H1 (cell line): ENCODE results near the gene RRN3. TPM values are rescaled to one million over a fixed set of nuclear protein-coding genes. Genes with fewer than 3 reads are reported as not detected.
"Not testable (repeated sequence)": the region's sequence is repeated elsewhere in the genome, so short reads cannot be mapped to it uniquely, and the experiment has no call there.

Experiments used
- CTCF ChIA-PET: fragments of 300-600 bp; sonication (Branson Sonifier 250); formaldehyde crosslinking; loops from one replicate; lab custom pipeline; 2021; ENCODE audit not compliant: partially characterized antibody; lab: Charles Lee
- POLR2A ChIA-PET: fragments of 300-600 bp; sonication (Branson Sonifier 250); formaldehyde crosslinking; loops from one replicate; lab custom pipeline; 2021; ENCODE audit warnings: inconsistent platforms; ENCODE audit not compliant: partially characterized antibody; lab: Charles Lee
- DNase-seq, 2 experiments: peaks; one replicate each; pipeline versions ENCODE4 v3.0.0 to v3.0.0-alpha.2; 2010 to 2022; ENCODE audit warnings: low spot score in 2 of 2, low read depth in 1 of 2, mixed read lengths in 1 of 2
- FAIRE-seq: peaks from 2 replicates; lab custom pipeline; 2011; peaks lifted over from hg19 to GRCh38; lab: Jason Lieb, UNC
- H2AFZ ChIP-seq: 2 replicates; pipeline ENCODE4 v1.8.1; 2012; ENCODE audit warnings: low read length, inconsistent platforms
- H2AK5ac ChIP-seq: 2 replicates; pipeline ENCODE4 v1.6.1; 2013; ENCODE audit warnings: low read depth, low read length
- H2BK120ac ChIP-seq: replicated peaks from 2 replicates; pipeline ENCODE3; 2013; ENCODE audit warnings: low read depth, low read length, inconsistent platforms
- H2BK12ac ChIP-seq: 2 replicates; pipeline ENCODE4 v1.6.1; 2013; ENCODE audit warnings: low read depth, low read length
- H2BK15ac ChIP-seq: 2 replicates; pipeline ENCODE4 v1.6.1; 2013; ENCODE audit warnings: low read length
- H2BK20ac ChIP-seq: 2 replicates; pipeline ENCODE4 v1.6.1; 2013; ENCODE audit warnings: low read length
- H2BK5ac ChIP-seq: 2 replicates; pipeline ENCODE4 v1.6.1; 2013; ENCODE audit warnings: low read depth, low read length
- H3K14ac ChIP-seq: 2 replicates; pipeline ENCODE4 v1.6.1; 2013; ENCODE audit warnings: inconsistent platforms; ENCODE audit not compliant: insufficient read length
- H3K18ac ChIP-seq: 2 replicates; pipeline ENCODE4 v1.6.1; 2013; ENCODE audit warnings: low read length; ENCODE audit errors: extremely low read depth
- H3K23ac ChIP-seq: 2 replicates; pipeline ENCODE4 v1.6.1; 2013; ENCODE audit warnings: inconsistent platforms; ENCODE audit not compliant: insufficient read length
- H3K23me2 ChIP-seq: 2 replicates; pipeline ENCODE4 v1.6.1; 2013; ENCODE audit warnings: low read depth, low read length
- H3K27ac ChIP-seq: 2 replicates; pipeline ENCODE4 v1.6.1; 2011; ENCODE audit warnings: low read depth, low read length, inconsistent platforms
- H3K27me3 ChIP-seq, 4 experiments: replicated peaks in 1 of 4; 1 replicate in 1 of 4; 2 replicates in 3 of 4; pipeline versions ENCODE4 v1.6.1 to v1.8.1; 2011 to 2013; ENCODE audit warnings: low read length in 3 of 4, mild to moderate bottlenecking in 3 of 4, inconsistent platforms in 2 of 4, mixed read lengths in 2 of 4, moderate library complexity in 1 of 4; ENCODE audit not compliant: control insufficient read depth in 3 of 4, insufficient read depth in 3 of 4; ENCODE audit errors: extremely low read depth in 1 of 4
- H3K36me3 ChIP-seq, 4 experiments: 2 replicates each; pipeline versions ENCODE4 v1.6.1 to v1.8.1; 2011 to 2013; ENCODE audit warnings: mild to moderate bottlenecking in 4 of 4, low read length in 3 of 4, moderate library complexity in 2 of 4, control low read depth in 1 of 4, inconsistent platforms in 1 of 4; ENCODE audit not compliant: insufficient read depth in 4 of 4, control insufficient read depth in 2 of 4
- H3K4ac ChIP-seq: replicated peaks from 2 replicates; pipeline ENCODE3; 2013; ENCODE audit warnings: low read length, low read depth, mixed read lengths, inconsistent platforms; ENCODE audit not compliant: insufficient read length
- H3K4me1 ChIP-seq, 4 experiments: replicated peaks in 1 of 4; 1 replicate in 1 of 4; 2 replicates in 3 of 4; pipeline versions ENCODE4 v1.6.1 to v1.8.1; 2011 to 2013; ENCODE audit warnings: low read length in 3 of 4, inconsistent platforms in 2 of 4, mixed read lengths in 1 of 4; ENCODE audit not compliant: insufficient read depth in 4 of 4, control insufficient read depth in 3 of 4
- H3K4me2 ChIP-seq, 2 experiments: 2 replicates each; pipeline versions ENCODE4 v1.6.1 to v1.8.1; 2011 to 2013; ENCODE audit warnings: low read depth in 2 of 2, low read length in 2 of 2, control low read depth in 1 of 2, inconsistent platforms in 1 of 2, mild to moderate bottlenecking in 1 of 2; ENCODE audit not compliant: insufficient read depth in 1 of 2
- H3K4me3 ChIP-seq, 4 experiments: fragments of 200-600, 300-600 bp in 1 of 4; sonication (generic), shearing (Covaris generic), sonication (Bioruptor Twin) in 1 of 4; 2 replicates each; pipeline versions ENCODE4 v1.5.1 to v1.8.1; 2011 to 2016; ENCODE audit warnings: low read length in 4 of 4, low read depth in 3 of 4, control low read depth in 2 of 4, inconsistent platforms in 2 of 4, mild to moderate bottlenecking in 2 of 4, mixed read lengths in 1 of 4, moderate library complexity in 1 of 4; ENCODE audit not compliant: insufficient read depth in 2 of 4; ENCODE audit errors: extremely low read depth in 1 of 4
- H3K56ac ChIP-seq: replicated peaks from 2 replicates; pipeline ENCODE3; 2013; ENCODE audit warnings: low read depth, mild to moderate bottlenecking, mixed read lengths, low read length, inconsistent platforms; ENCODE audit not compliant: insufficient read length
- H3K79me1 ChIP-seq: 2 replicates; pipeline ENCODE4 v1.6.1; 2013; ENCODE audit warnings: low read depth, low read length, control low read depth
- H3K79me2 ChIP-seq, 2 experiments: 2 replicates each; pipeline versions ENCODE4 v1.6.1 to v1.8.1; 2012 to 2013; ENCODE audit warnings: low read length in 2 of 2, mild to moderate bottlenecking in 2 of 2, inconsistent platforms in 1 of 2; ENCODE audit not compliant: insufficient read depth in 2 of 2, control insufficient read depth in 1 of 2
- H3K9ac ChIP-seq, 4 experiments: replicated peaks in 1 of 4; 1 replicate in 1 of 4; 2 replicates in 3 of 4; pipeline versions ENCODE4 v1.6.1 to v1.8.1; 2011 to 2013; ENCODE audit warnings: low read depth in 3 of 4, low read length in 3 of 4, control low read depth in 2 of 4, mild to moderate bottlenecking in 2 of 4, moderate library complexity in 2 of 4, inconsistent platforms in 1 of 4; ENCODE audit errors: extremely low read depth in 1 of 4
- H3K9me3 ChIP-seq, 2 experiments: 2 replicates each; pipeline versions ENCODE4 v1.6.1 to v1.8.1; 2012 to 2013; ENCODE audit warnings: mild to moderate bottlenecking in 2 of 2, moderate library complexity in 2 of 2, control low read depth in 1 of 2, inconsistent platforms in 1 of 2, low read depth in 1 of 2, low read length in 1 of 2, mixed read lengths in 1 of 2; ENCODE audit not compliant: insufficient read depth in 2 of 2
- H4K20me1 ChIP-seq, 2 experiments: replicated peaks in 1 of 2; 2 replicates each; pipeline versions ENCODE3 to v1.8.1; 2011 to 2013; ENCODE audit warnings: inconsistent platforms in 2 of 2, low read length in 2 of 2, mild to moderate bottlenecking in 1 of 2; ENCODE audit not compliant: insufficient read depth in 2 of 2, control insufficient read depth in 1 of 2
- H4K5ac ChIP-seq: 2 replicates; pipeline ENCODE4 v1.6.1; 2013; ENCODE audit warnings: low read length, low read depth, mixed read lengths, inconsistent platforms; ENCODE audit not compliant: insufficient read length
- H4K8ac ChIP-seq: 2 replicates; pipeline ENCODE4 v1.8.0; 2013; ENCODE audit warnings: mild to moderate bottlenecking, moderate library complexity, low read length, inconsistent platforms; ENCODE audit not compliant: insufficient read depth; ENCODE audit errors: extremely low read depth
- H4K91ac ChIP-seq: replicated peaks from 2 replicates; pipeline ENCODE3; 2013; ENCODE audit warnings: low read length, mixed read lengths, inconsistent platforms; ENCODE audit not compliant: insufficient read length
- WGBS, 2 experiments: shearing (Covaris generic) in 1 of 2; methylation state at CpG; one replicate each; pipeline versions ENCODE4 v1.1.6 to v1.1.7; 2013 to 2015; ENCODE audit warnings: low lambda C conversion rate in 2 of 2, mixed read lengths in 2 of 2, inconsistent platforms in 1 of 2, low coverage in 1 of 2, missing lambda C conversion rate in 1 of 2; ENCODE audit not compliant: insufficient replicate concordance in 2 of 2, insufficient coverage in 1 of 2, insufficient read length in 1 of 2; ENCODE audit errors: extremely low coverage in 1 of 2, missing lambda C conversion rate in 1 of 2; 5-methylcytosine and 5-hydroxymethylcytosine counted together
- polyA plus RNA-seq, 7 experiments: library from polyadenylated mRNA; depleted of rRNA in 3 of 7; stranded (reverse) in 5 of 7; unstranded in 2 of 7; fragments of >200 nt in 5 of 7; fragments of 200-250 nt in 2 of 7; gene quantifications; 1 replicate in 5 of 7; 2 replicates in 1 of 7; 4 replicates in 1 of 7; pipeline versions ENCODE4 v1.2.1 to v1.2.3, GENCODE V29; 2011 to 2013; ENCODE audit warnings: missing spikeins in 2 of 7, mixed read lengths in 2 of 7
- total RNA-seq: library from RNA; stranded (reverse); fragmentation: NEBNext Ultra II Directional; extraction: Animal tissue kit (Norgen Biotek cat#: 25700); gene quantifications from 2 replicates; pipeline ENCODE4 v1.2.1, GENCODE V29; 2021

RRN3 gene
- total and polyA plus RNA-seq, 2 of the 8 experiments (the other 6 are each of a cell fraction or from before 2014, with no cell fraction given) = 15.1 to 26.0 TPM

DNA sequence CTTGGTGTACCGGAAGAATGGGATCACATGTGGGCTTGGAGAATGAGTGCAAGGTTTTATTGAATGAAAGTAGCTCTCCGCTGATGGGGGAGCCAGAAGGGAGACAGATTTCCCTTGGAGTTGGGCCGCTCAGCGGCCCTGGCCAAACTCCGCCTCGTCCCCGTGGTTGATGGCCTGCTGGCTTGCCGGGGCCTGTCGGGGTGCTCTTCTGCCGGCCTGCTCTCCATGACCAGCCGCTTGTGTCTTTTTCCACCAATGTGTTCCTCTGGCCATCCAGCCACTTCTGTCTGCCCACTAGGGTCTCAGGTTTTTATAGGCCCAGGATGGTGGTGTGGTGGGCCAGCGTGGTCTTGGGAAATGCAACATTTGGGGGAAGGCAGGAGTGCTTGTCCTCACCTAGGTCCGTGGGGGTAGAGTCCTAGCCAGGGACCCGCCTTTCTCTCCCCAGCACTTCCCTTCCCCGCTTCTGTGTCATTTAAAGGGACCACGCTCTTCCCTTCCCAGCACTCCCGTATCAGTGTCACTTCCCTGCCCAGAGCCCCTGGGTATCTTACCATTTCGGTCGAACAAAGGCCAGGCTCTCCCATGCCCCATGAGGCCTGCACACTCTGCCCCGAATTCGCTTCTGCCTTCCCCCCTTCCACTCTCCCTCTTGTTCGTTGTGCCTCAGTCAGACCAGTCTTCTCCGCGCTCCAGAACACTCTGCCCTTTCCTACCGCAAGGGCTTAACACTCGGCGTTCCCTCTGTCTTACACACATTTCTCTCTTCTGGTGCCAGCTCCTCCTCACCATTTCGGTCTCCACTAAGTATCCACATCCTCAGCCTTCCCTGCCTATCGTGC, 66.3 kb downstream of the RRN3 start:
- H2BK12ac ChIP-seq, CTCF ChIA-PET, H4K91ac ChIP-seq, H2BK15ac ChIP-seq, H2BK120ac ChIP-seq, DNase-seq, H3K23ac ChIP-seq, H3K79me1 ChIP-seq, H2AFZ ChIP-seq, H2AK5ac ChIP-seq, H3K79me2 ChIP-seq, H3K9ac ChIP-seq, H3K4me2 ChIP-seq, H3K4ac ChIP-seq, H2BK20ac ChIP-seq, H3K23me2 ChIP-seq, H4K5ac ChIP-seq, H4K8ac ChIP-seq, H3K56ac ChIP-seq, H3K18ac ChIP-seq, H3K27ac ChIP-seq, H4K20me1 ChIP-seq, H3K4me3 ChIP-seq, H3K27me3 ChIP-seq, POLR2A ChIA-PET, H3K4me1 ChIP-seq, H3K9me3 ChIP-seq, H3K14ac ChIP-seq: not testable (repeated sequence)
- H2BK5ac ChIP-seq = peak overlapping the region; percentile 66; the same call in 1 of the 2 replicates
- FAIRE-seq = peak; percentile 52
- H3K36me3 ChIP-seq = peaks cover under 1 to 25% (median 17%) of the 10 kb centered on the region in 4 experiments; a peak in 6 of 8 replicates
- WGBS, 2 experiments = 91% methylated on average over 29 of the region's 29 CpGs; no CpG with 5 or more reads in 1 of the 2 experiments
